Activated CD4-positive, alpha-beta T cell treated with anti-CD3 and anti-CD28 coated beads, Interleukin-2, amount 50 U/mL, for 4 hours (primary cell): ENCODE results near the gene XKR7.

Experiments used
- DNase-seq, 2 experiments: peaks; one replicate each; pipeline ENCODE4 v3.0.0-alpha.2; 2020

The XKR7 gene

GRCh38 chr20:31945319-31945718, 22.6 kb upstream of the XKR7 start:
- DNase-seq, result no peak

- no peak for DNase-seq
Observed at GRCh38 chr20:31945785-31946184, 22.2 kb upstream of the XKR7 start.

GRCh38 chr20:31948008-31948407, 19.9 kb upstream of the XKR7 start:
- no peak for DNase-seq

GRCh38 chr20:31949877-31950646, 17.9 kb upstream of the XKR7 start:
- no peak for DNase-seq

- no peak for DNase-seq
Observed at GRCh38 chr20:31951203-31951529, 16.8 kb upstream of the XKR7 start.

- DNase-seq, result peak; percentile 96
Observed at GRCh38 chr20:31951530-31952453, 16.2 kb upstream of the XKR7 start, which contains the start of gene PDRG1. Gene PDRG1, minus strand, starts transcription at chr20:31952046. Its CDS starts 85 bp downstream, at chr20:31951961.

- DNase-seq, result no peak
Observed at GRCh38 chr20:31953556-31954148, 14.3 kb upstream of the XKR7 start.

GRCh38 chr20:31954500-31954899, 13.5 kb upstream of the XKR7 start:
- DNase-seq, result no peak

- DNase-seq, result no peak
Observed at GRCh38 chr20:31956556-31957526, 11.1 kb upstream of the XKR7 start.

- DNase-seq, result no peak
Observed at GRCh38 chr20:31962761-31963160, 5.2 kb upstream of the XKR7 start.

- no peak for DNase-seq
Observed at GRCh38 chr20:31963889-31964288, 4.1 kb upstream of the XKR7 start.

GRCh38 chr20:31966991-31967655, 828 bp upstream of the XKR7 start:
- no peak for DNase-seq

- DNase-seq, result peak; percentile 65 to 69
Observed at GRCh38 chr20:31968291-31969126, 558 bp downstream of the XKR7 start.

GRCh38 chr20:31969991-31970390, 2.0 kb downstream of the XKR7 start:
- DNase-seq, result no peak

- no peak for DNase-seq
Observed at GRCh38 chr20:31972471-31973021, 4.6 kb downstream of the XKR7 start.

GRCh38 chr20:31974296-31974695, 6.3 kb downstream of the XKR7 start:
- DNase-seq, result no peak

GRCh38 chr20:31974951-31975487, 7.1 kb downstream of the XKR7 start:
- DNase-seq, result no peak

- no peak for DNase-seq
Observed at GRCh38 chr20:31975874-31976273, 7.9 kb downstream of the XKR7 start.

- DNase-seq, result no peak
Observed at GRCh38 chr20:31977080-31977479, 9.1 kb downstream of the XKR7 start.
